SW 1271 (cell line): ENCODE measurements around the gene CTPS1.
A peak's percentile ranks its signal among the peaks of the same experiment; 100 is the strongest.

Experiments used
- DNase-seq, 2 experiments: peaks; one replicate each; lab custom pipeline; 2025; lab: John Stamatoyannopoulos, UW

CTPS1 gene

GRCh38 chr1:40998668-40999067 is 19.2 kb downstream of the CTPS1 start:
- no peak for DNase-seq

- DNase-seq, result no peak
Measured at GRCh38 chr1:41003127-41003639, 23.7 kb downstream of the CTPS1 start.

GRCh38 chr1:41003640-41004220 is 24.2 kb downstream of the CTPS1 start:
- peak; percentile 78 to 93 for DNase-seq

- DNase-seq, result no peak
Measured at GRCh38 chr1:41005876-41006275, 26.4 kb downstream of the CTPS1 start.

- DNase-seq, result no peak
Measured at GRCh38 chr1:41006942-41007865, 27.7 kb downstream of the CTPS1 start.

GRCh38 chr1:41009466-41009865 is 30.0 kb downstream of the CTPS1 start:
- no peak for DNase-seq

GRCh38 chr1:41010345-41010744 is 30.8 kb downstream of the CTPS1 start:
- no peak for DNase-seq

- no peak for DNase-seq
Measured at GRCh38 chr1:41013024-41013423, 33.5 kb downstream of the CTPS1 start.

- no peak for DNase-seq
Measured at GRCh38 chr1:41013796-41014195, 34.3 kb downstream of the CTPS1 start.

- DNase-seq, result no peak
Measured at GRCh38 chr1:41014871-41015270, 35.4 kb downstream of the CTPS1 start.

GRCh38 chr1:41015281-41015896 is 35.9 kb downstream of the CTPS1 start:
- no peak for DNase-seq

GRCh38 chr1:41015897-41016470 is 36.5 kb downstream of the CTPS1 start:
- DNase-seq, result no peak

- DNase-seq, result no peak
Measured at GRCh38 chr1:41017141-41018017, 37.9 kb downstream of the CTPS1 start.

- DNase-seq, result no peak
Measured at GRCh38 chr1:41018018-41018410, 38.5 kb downstream of the CTPS1 start.

GRCh38 chr1:41019353-41019745 is 39.9 kb downstream of the CTPS1 start:
- no peak for DNase-seq

GRCh38 chr1:41020109-41020576 is 40.6 kb downstream of the CTPS1 start:
- no peak for DNase-seq

- no peak for DNase-seq
Measured at GRCh38 chr1:41020654-41021053, 41.2 kb downstream of the CTPS1 start.

GRCh38 chr1:41021526-41022308 is 42.2 kb downstream of the CTPS1 start, which contains the start of gene SLFNL1:
SLFNL1 (minus strand) TSS chr1:41021725; CDS start chr1:41020660, 1,065 bp downstream.
- DNase-seq, result no peak

- DNase-seq, result no peak
Measured at GRCh38 chr1:41022424-41022823, 42.9 kb downstream of the CTPS1 start.

- DNase-seq, result peak in 1 of 2 experiments; percentile 31
Measured at GRCh38 chr1:41023279-41023990, 43.9 kb downstream of the CTPS1 start.
